Measurements from ENCODE around the gene CRIP1.

Gene CRIP1

GRCh38 chr14:105450864-105451720, 35.6 kb upstream of the CRIP1 start:
- Histone ChIP-seq H3K27me3 (ENCODE audit: control insufficient read depth in 5 of 5, insufficient read depth in 4 of 5, low read length in 5 of 5) (no peaks in the 10 kb centered on the region), H3K9me3 (ENCODE audit: control insufficient read depth in 5 of 5, low read length in 5 of 5) (no peaks in the 10 kb centered on the region), H3K4me3 (ENCODE audit: low read depth in 1 of 5, low read length in 5 of 5) (no peak overlapping the region), H3K9ac (ENCODE audit: low read length in 5 of 5) (no peak overlapping the region), H3K27ac (ENCODE audit: low read depth, low read length) (no peak overlapping the region), H3K4me1 (ENCODE audit: control insufficient read depth in 5 of 5, insufficient read depth in 5 of 5, low read length in 5 of 5) (peaks cover 0 to 17% (median 11%) of the 10 kb centered on the region in 5 donors), H3K36me3 (ENCODE audit: control insufficient read depth in 5 of 5, insufficient read depth in 5 of 5, low read length in 5 of 5) (peaks cover 0 to 72% (median 52%) of the 10 kb centered on the region in 5 donors)

GRCh38 chr14:105452963-105453362, 33.7 kb upstream of the CRIP1 start:
- Histone ChIP-seq H3K36me3 (ENCODE audit: control insufficient read depth in 5 of 5, insufficient read depth in 5 of 5, low read length in 5 of 5) (peaks cover 0 to 81% (median 60%) of the 10 kb centered on the region in 5 donors), H3K4me3 (ENCODE audit: low read depth in 1 of 5, low read length in 5 of 5) (no peak overlapping the region)

GRCh38 chr14:105453847-105454246, 32.8 kb upstream of the CRIP1 start:
- H3K36me3 ChIP-seq (ENCODE audit: control insufficient read depth in 5 of 5, insufficient read depth in 5 of 5, low read length in 5 of 5), result peaks cover 0 to 88% (median 60%) of the 10 kb centered on the region in 5 donors
- peaks cover 0 to 11% (median 3%) of the 10 kb centered on the region in 5 donors for H3K4me1 ChIP-seq (ENCODE audit: control insufficient read depth in 5 of 5, insufficient read depth in 5 of 5, low read length in 5 of 5)
- H3K27ac ChIP-seq (ENCODE audit: low read depth, low read length), result no peak overlapping the region
- no peak overlapping the region for H3K9ac ChIP-seq (ENCODE audit: low read length in 5 of 5)
- H3K9me3 ChIP-seq (ENCODE audit: control insufficient read depth in 5 of 5, low read length in 5 of 5), result no peaks in the 10 kb centered on the region
- no peak overlapping the region for H3K4me3 ChIP-seq (ENCODE audit: low read depth in 1 of 5, low read length in 5 of 5)
- H3K27me3 ChIP-seq (ENCODE audit: control insufficient read depth in 5 of 5, insufficient read depth in 4 of 5, low read length in 5 of 5), result no peaks in the 10 kb centered on the region

More at GRCh38 chr14:105452963-105453362, 33.7 kb upstream of the CRIP1 start:
- H3K4me1 ChIP-seq (ENCODE audit: control insufficient read depth in 5 of 5, insufficient read depth in 5 of 5, low read length in 5 of 5), result peaks cover 0 to 17% (median 11%) of the 10 kb centered on the region in 5 donors
- H3K27ac ChIP-seq (ENCODE audit: low read depth, low read length), result no peak overlapping the region
- no peaks in the 10 kb centered on the region for H3K27me3 ChIP-seq (ENCODE audit: control insufficient read depth in 5 of 5, insufficient read depth in 4 of 5, low read length in 5 of 5)
- H3K9me3 ChIP-seq (ENCODE audit: control insufficient read depth in 5 of 5, low read length in 5 of 5), result no peaks in the 10 kb centered on the region
- H3K9ac ChIP-seq (ENCODE audit: low read length in 5 of 5), result no peak overlapping the region

GRCh38 chr14:105455086-105455640, 31.5 kb upstream of the CRIP1 start:
- Histone ChIP-seq H3K9ac (ENCODE audit: low read length in 5 of 5) (no peak overlapping the region), H3K27ac (ENCODE audit: low read depth, low read length) (no peak overlapping the region), H3K36me3 (ENCODE audit: control insufficient read depth in 5 of 5, insufficient read depth in 5 of 5, low read length in 5 of 5) (peaks cover 0 to 83% (median 58%) of the 10 kb centered on the region in 5 donors), H3K4me1 (ENCODE audit: control insufficient read depth in 5 of 5, insufficient read depth in 5 of 5, low read length in 5 of 5) (no peaks in the 10 kb centered on the region), H3K27me3 (ENCODE audit: control insufficient read depth in 5 of 5, insufficient read depth in 4 of 5, low read length in 5 of 5) (no peaks in the 10 kb centered on the region), H3K4me3 (ENCODE audit: low read depth in 1 of 5, low read length in 5 of 5) (no peak overlapping the region), H3K9me3 (ENCODE audit: control insufficient read depth in 5 of 5, low read length in 5 of 5) (no peaks in the 10 kb centered on the region)

GRCh38 chr14:105455766-105456660, 30.7 kb upstream of the CRIP1 start:
- Histone ChIP-seq H3K36me3 (ENCODE audit: control insufficient read depth in 5 of 5, insufficient read depth in 5 of 5, low read length in 5 of 5) (peaks cover 0 to 83% (median 58%) of the 10 kb centered on the region in 5 donors), H3K4me1 (ENCODE audit: control insufficient read depth in 5 of 5, insufficient read depth in 5 of 5, low read length in 5 of 5) (no peaks in the 10 kb centered on the region), H3K27ac (ENCODE audit: low read depth, low read length) (no peak overlapping the region), H3K27me3 (ENCODE audit: control insufficient read depth in 5 of 5, insufficient read depth in 4 of 5, low read length in 5 of 5) (no peaks in the 10 kb centered on the region), H3K9me3 (ENCODE audit: control insufficient read depth in 5 of 5, low read length in 5 of 5) (no peaks in the 10 kb centered on the region), H3K9ac (ENCODE audit: low read length in 5 of 5) (no peak overlapping the region), H3K4me3 (ENCODE audit: low read depth in 1 of 5, low read length in 5 of 5) (no peak overlapping the region)

- Histone ChIP-seq H3K4me1 (ENCODE audit: control insufficient read depth in 5 of 5, insufficient read depth in 5 of 5, low read length in 5 of 5) (no peaks in the 10 kb centered on the region), H3K36me3 (ENCODE audit: control insufficient read depth in 5 of 5, insufficient read depth in 5 of 5, low read length in 5 of 5) (peaks cover 0 to 85% (median 62%) of the 10 kb centered on the region in 5 donors), H3K27me3 (ENCODE audit: control insufficient read depth in 5 of 5, insufficient read depth in 4 of 5, low read length in 5 of 5) (no peaks in the 10 kb centered on the region), H3K27ac (ENCODE audit: low read depth, low read length) (no peak overlapping the region), H3K9me3 (ENCODE audit: control insufficient read depth in 5 of 5, low read length in 5 of 5) (no peaks in the 10 kb centered on the region), H3K4me3 (ENCODE audit: low read depth in 1 of 5, low read length in 5 of 5) (no peak overlapping the region), H3K9ac (ENCODE audit: low read length in 5 of 5) (no peak overlapping the region)
These were observed 29.7 kb upstream of the CRIP1 start for GRCh38 chr14:105456736-105457617.

- Histone ChIP-seq H3K4me1 (ENCODE audit: control insufficient read depth in 5 of 5, insufficient read depth in 5 of 5, low read length in 5 of 5) (no peaks in the 10 kb centered on the region), H3K9me3 (ENCODE audit: control insufficient read depth in 5 of 5, low read length in 5 of 5) (no peaks in the 10 kb centered on the region), H3K27ac (ENCODE audit: low read depth, low read length) (no peak overlapping the region), H3K36me3 (ENCODE audit: control insufficient read depth in 5 of 5, insufficient read depth in 5 of 5, low read length in 5 of 5) (peaks cover 0 to 84% (median 61%) of the 10 kb centered on the region in 5 donors), H3K9ac (ENCODE audit: low read length in 5 of 5) (no peak overlapping the region), H3K27me3 (ENCODE audit: control insufficient read depth in 5 of 5, insufficient read depth in 4 of 5, low read length in 5 of 5) (no peaks in the 10 kb centered on the region), H3K4me3 (ENCODE audit: low read depth in 1 of 5, low read length in 5 of 5) (no peak overlapping the region)
These were observed 28.7 kb upstream of the CRIP1 start for GRCh38 chr14:105458010-105458409.

- H3K4me3 ChIP-seq (ENCODE audit: low read depth in 1 of 5, low read length in 5 of 5), result no peak overlapping the region
- no peaks in the 10 kb centered on the region for H3K27me3 ChIP-seq (ENCODE audit: control insufficient read depth in 5 of 5, insufficient read depth in 4 of 5, low read length in 5 of 5)
- no peak overlapping the region for H3K9ac ChIP-seq (ENCODE audit: low read length in 5 of 5)
- no peaks in the 10 kb centered on the region for H3K4me1 ChIP-seq (ENCODE audit: control insufficient read depth in 5 of 5, insufficient read depth in 5 of 5, low read length in 5 of 5)
- H3K27ac ChIP-seq (ENCODE audit: low read depth, low read length), result no peak overlapping the region
- H3K36me3 ChIP-seq (ENCODE audit: control insufficient read depth in 5 of 5, insufficient read depth in 5 of 5, low read length in 5 of 5), result peaks cover 0 to 84% (median 63%) of the 10 kb centered on the region in 5 donors
- no peaks in the 10 kb centered on the region for H3K9me3 ChIP-seq (ENCODE audit: control insufficient read depth in 5 of 5, low read length in 5 of 5)
These were observed 28.1 kb upstream of the CRIP1 start for GRCh38 chr14:105458571-105458970.

GRCh38 chr14:105460116-105460515, 26.6 kb upstream of the CRIP1 start:
- peaks cover 0 to 84% (median 69%) of the 10 kb centered on the region in 5 donors for H3K36me3 ChIP-seq (ENCODE audit: control insufficient read depth in 5 of 5, insufficient read depth in 5 of 5, low read length in 5 of 5)

More at GRCh38 chr14:105460116-105460515, 26.6 kb upstream of the CRIP1 start:
- no peak overlapping the region for H3K4me3 ChIP-seq (ENCODE audit: low read depth in 1 of 5, low read length in 5 of 5)
- no peak overlapping the region for H3K9ac ChIP-seq (ENCODE audit: low read length in 5 of 5)
- H3K9me3 ChIP-seq (ENCODE audit: control insufficient read depth in 5 of 5, low read length in 5 of 5), result no peaks in the 10 kb centered on the region
- H3K4me1 ChIP-seq (ENCODE audit: control insufficient read depth in 5 of 5, insufficient read depth in 5 of 5, low read length in 5 of 5), result no peaks in the 10 kb centered on the region
- H3K27ac ChIP-seq (ENCODE audit: low read depth, low read length), result no peak overlapping the region
- H3K27me3 ChIP-seq (ENCODE audit: control insufficient read depth in 5 of 5, insufficient read depth in 4 of 5, low read length in 5 of 5), result no peaks in the 10 kb centered on the region
